ENCODE results near the gene LMOD3.

Gene LMOD3

GRCh38 chr3:69107841-69108240, 14.6 kb downstream of the LMOD3 start:
- no peak for TF ChIP-seq CTCF (IDR thresholded peaks at IDR 0.05; ENCODE audit: low read depth, low read length)
- H3K4me3 ChIP-seq (ENCODE audit: low read depth, low read length) = no peak overlapping the region

DNA sequence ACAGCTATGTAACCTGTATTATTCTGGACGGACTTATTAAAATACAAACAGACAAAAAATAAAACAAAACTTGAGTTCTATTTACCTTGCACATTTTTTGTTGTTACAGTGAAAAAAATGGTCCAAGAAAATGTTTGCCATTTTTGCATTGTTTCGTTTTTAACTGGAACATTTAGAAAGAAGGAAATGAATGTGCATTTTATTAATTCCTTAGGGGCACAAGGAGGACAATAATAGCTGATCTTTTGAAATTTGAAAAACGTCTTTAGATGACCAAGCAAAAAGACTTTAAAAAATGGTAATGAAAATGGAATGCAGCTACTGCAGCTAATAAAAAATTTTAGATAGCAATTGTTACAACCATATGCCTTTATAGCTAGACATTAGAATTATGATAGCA, 17.1 kb downstream of the LMOD3 start:
- no peak for TF ChIP-seq CTCF (IDR thresholded peaks at IDR 0.05; ENCODE audit: low read depth, low read length)
- H3K4me3 ChIP-seq (ENCODE audit: low read depth, low read length) = no peak overlapping the region

DNA sequence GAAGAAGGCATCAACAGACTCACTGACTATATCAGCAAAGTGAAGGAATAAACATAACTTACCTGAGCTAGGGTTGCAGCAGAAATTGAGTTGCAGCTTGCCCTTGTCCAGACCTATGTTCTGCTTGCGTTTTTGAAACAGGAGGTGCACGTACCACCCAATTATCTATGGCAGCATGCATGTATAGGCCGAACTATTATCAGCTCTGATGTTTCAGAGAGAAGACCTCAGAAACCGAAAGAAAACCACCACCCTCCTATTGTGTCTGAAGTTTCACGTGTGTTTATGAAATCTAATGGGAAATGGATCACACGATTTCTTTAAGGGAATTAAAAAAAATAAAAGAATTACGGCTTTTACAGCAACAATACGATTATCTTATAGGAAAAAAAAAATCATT, 17.8 kb downstream of the LMOD3 start:
- no peak for TF ChIP-seq CTCF (IDR thresholded peaks at IDR 0.05; ENCODE audit: low read depth, low read length)
- H3K4me3 ChIP-seq (ENCODE audit: low read depth, low read length) = no peak overlapping the region

DNA sequence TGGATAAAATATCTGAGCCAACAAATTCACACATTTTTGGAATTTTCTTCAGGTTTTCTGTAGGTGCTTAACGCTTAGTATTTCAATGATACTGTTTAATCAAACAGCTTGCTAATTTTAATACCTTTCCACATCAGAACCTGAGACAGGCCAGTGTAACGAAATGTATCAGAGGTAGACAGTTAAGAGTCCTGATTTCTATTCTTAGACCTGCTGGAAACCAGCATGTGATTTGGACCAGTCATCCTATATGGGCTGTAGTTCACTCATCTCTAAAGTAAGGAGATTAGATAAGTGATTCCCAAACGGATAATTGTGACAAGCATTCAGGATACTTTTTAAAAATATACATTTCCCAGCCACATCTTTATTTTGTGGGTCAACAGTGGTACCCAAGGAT, 19.3 kb downstream of the LMOD3 start:
- TF ChIP-seq CTCF (IDR thresholded peaks at IDR 0.05; ENCODE audit: low read depth, low read length) = no peak

GRCh38 chr3:69102384-69102783, 20.0 kb downstream of the LMOD3 start:
- no peak for TF ChIP-seq CTCF (IDR thresholded peaks at IDR 0.05; ENCODE audit: low read depth, low read length)
- no peak overlapping the region for H3K4me3 ChIP-seq (ENCODE audit: low read depth, low read length)

More for the DNA sequence above, 19.3 kb downstream of the LMOD3 start:
- H3K4me3 ChIP-seq (ENCODE audit: low read depth, low read length) = no peak overlapping the region

- no peak for TF ChIP-seq CTCF (IDR thresholded peaks at IDR 0.05; ENCODE audit: low read depth, low read length)
Observed at GRCh38 chr3:69099576-69099975, 22.8 kb downstream of the LMOD3 start.

GRCh38 chr3:69097407-69098086, 24.8 kb downstream of the LMOD3 start:
- no peak for TF ChIP-seq CTCF (IDR thresholded peaks at IDR 0.05; ENCODE audit: low read depth, low read length)
- H3K4me3 ChIP-seq (ENCODE audit: low read depth, low read length) = no peak overlapping the region

More at GRCh38 chr3:69099576-69099975, 22.8 kb downstream of the LMOD3 start:
- no peak overlapping the region for H3K4me3 ChIP-seq (ENCODE audit: low read depth, low read length)

All from WI38 (cell line).